CD4-positive, alpha-beta memory T cell (primary cell): ENCODE results near the gene RNF157. TPM values are rescaled to one million over a fixed set of nuclear protein-coding genes. Genes with fewer than 3 reads are reported as not detected.
"Not testable (repeated sequence)": the region's sequence is repeated elsewhere in the genome, so short reads cannot be mapped to it uniquely, and the experiment has no call there.

Experiments used
- CTCF ChIA-PET: fragments of 350-600 bp; sonication (Branson Sonifier 250); formaldehyde crosslinking; loops from one replicate; lab custom pipeline; 2021; ENCODE audit warnings: inconsistent platforms; ENCODE audit not compliant: partially characterized antibody; lab: Charles Lee
- POLR2A ChIA-PET: fragments of 350-600 bp; sonication (Branson Sonifier 250); formaldehyde crosslinking; loops from one replicate; lab custom pipeline; 2021; ENCODE audit not compliant: partially characterized antibody; lab: Charles Lee
- DNase-seq, 5 donors: peaks; one replicate each; pipeline versions ENCODE4 v3.0.0 to v3.0.0-alpha.2; 2020 to 2022; ENCODE audit warnings: mixed read lengths in 1 of 5
- H3K27ac ChIP-seq: one replicate; pipeline ENCODE4 v1.7.0; 2013; ENCODE audit warnings: low read depth, low read length
- H3K27me3 ChIP-seq: 2 replicates; pipeline ENCODE4 v1.7.0; 2013; ENCODE audit warnings: mild to moderate bottlenecking, low read length, moderate library complexity; ENCODE audit not compliant: insufficient read depth
- H3K36me3 ChIP-seq: 2 replicates; pipeline ENCODE4 v1.7.0; 2013; ENCODE audit warnings: mild to moderate bottlenecking, low read length, moderate library complexity; ENCODE audit not compliant: insufficient read depth
- H3K4me1 ChIP-seq: 2 replicates; pipeline ENCODE4 v1.7.0; 2013; ENCODE audit warnings: mild to moderate bottlenecking, low read length, moderate library complexity; ENCODE audit not compliant: insufficient read depth
- H3K4me3 ChIP-seq, 2 donors: one replicate each; pipeline ENCODE4 v1.7.0; 2013; ENCODE audit warnings: low read length in 2 of 2, mild to moderate bottlenecking in 1 of 2
- H3K9me3 ChIP-seq, 2 donors: one replicate each; pipeline ENCODE4 v1.7.0; 2013; ENCODE audit warnings: low read length in 2 of 2, control low read depth in 1 of 2; ENCODE audit not compliant: control insufficient read depth in 1 of 2
- H3K27ac Mint-ChIP-seq, 7 donors: one replicate each; pipeline ENCODE4 v1.8.0; 2020 to 2021; ENCODE audit warnings: mixed read lengths in 7 of 7, mild to moderate bottlenecking in 6 of 7, inconsistent platforms in 3 of 7, moderate library complexity in 3 of 7
- H3K27me3 Mint-ChIP-seq, 2 donors: one replicate each; pipeline ENCODE4 v1.8.0; 2020 to 2021; ENCODE audit warnings: mixed read lengths in 2 of 2
- H3K36me3 Mint-ChIP-seq, 2 donors: one replicate each; pipeline ENCODE4 v1.8.0; 2020 to 2021; ENCODE audit warnings: mixed read lengths in 2 of 2, inconsistent platforms in 1 of 2, mild to moderate bottlenecking in 1 of 2
- H3K4me1 Mint-ChIP-seq, 4 donors: one replicate each; pipeline ENCODE4 v1.8.0; 2020 to 2021; ENCODE audit warnings: mixed read lengths in 4 of 4, mild to moderate bottlenecking in 1 of 4
- H3K4me3 Mint-ChIP-seq, 8 donors: one replicate each; pipeline ENCODE4 v1.8.0; 2020 to 2021; ENCODE audit warnings: mixed read lengths in 8 of 8, mild to moderate bottlenecking in 7 of 8, moderate library complexity in 6 of 8, inconsistent platforms in 3 of 8
- H3K9me3 Mint-ChIP-seq, 8 donors: one replicate each; pipeline ENCODE4 v1.8.0; 2020 to 2021; ENCODE audit warnings: mixed read lengths in 8 of 8, mild to moderate bottlenecking in 5 of 8, inconsistent platforms in 3 of 8, moderate library complexity in 1 of 8
- intact Hi-C: fragments of 100-400 bp; cut with micrococcal nuclease; formaldehyde crosslinking; loops from one replicate; pipeline ENCODE4 v1.15.1; 2023
- polyA plus RNA-seq, 2 donors: library from polyadenylated mRNA; unstranded; fragments of 300-500 nt; fragmentation: Illumina TruSeq; gene quantifications; one replicate each; pipeline ENCODE4 v1.2.3, GENCODE V29; 2021
- total RNA-seq, 2 experiments: library from RNA; stranded (reverse); gene quantifications; one replicate each; pipeline ENCODE4 v1.2.3, GENCODE V29; 2021

RNF157 gene
- total and polyA plus RNA-seq, 4 experiments from 2014 or later = 4.0 to 22.5 (median 20.0) TPM

DNA sequence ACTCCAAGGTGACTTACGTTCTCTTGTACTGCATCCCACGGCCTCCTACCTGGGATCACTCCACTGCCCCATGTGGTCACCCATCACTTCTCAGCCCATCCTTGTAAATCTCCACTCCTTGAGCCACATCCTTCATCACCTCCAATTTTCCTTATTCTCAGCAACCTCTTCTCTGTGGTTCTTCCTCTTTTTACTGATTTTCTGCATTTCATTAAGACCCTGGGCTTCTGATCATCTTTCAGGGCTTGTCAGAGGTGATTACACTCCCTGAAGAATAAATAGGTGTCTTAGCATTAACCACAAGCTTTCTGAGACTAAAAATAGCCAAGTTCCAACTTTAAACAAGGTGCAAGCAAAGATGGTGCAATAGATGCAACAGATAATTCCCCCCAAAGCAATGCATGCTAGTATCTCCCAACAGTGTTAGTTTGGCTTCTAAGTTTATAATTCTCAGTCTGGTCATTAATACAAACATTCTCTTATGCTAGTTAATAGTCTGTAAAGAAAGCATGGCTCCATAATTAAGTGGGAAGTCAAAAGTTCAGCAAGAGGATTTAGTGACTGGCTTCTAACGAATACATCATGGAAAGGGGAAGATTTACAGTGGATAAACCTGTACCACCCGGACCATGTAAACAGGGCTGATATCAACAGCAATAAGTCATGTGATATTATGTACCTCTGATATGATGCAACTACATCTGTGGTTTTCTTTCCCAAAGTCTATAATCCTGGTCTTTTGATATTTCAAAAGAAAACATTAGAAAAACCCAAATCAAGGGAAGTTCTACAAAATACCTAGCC, 51.9 kb downstream of the RNF157 start:
- Mint-ChIP-seq H3K9me3 (no peaks in the 10 kb centered on the region), H3K36me3 (peaks cover 4 to 5% of the 10 kb centered on the region in 2 donors), H3K27me3 (no peaks in the 10 kb centered on the region), H3K27ac (peak overlapping the region; percentile 72 to 97 (median 90)), H3K4me1 (peaks cover 46 to 75% (median 58%) of the 10 kb centered on the region in 4 donors), H3K4me3 (peak overlapping the region in 7 of 8 donors; percentile 3 to 78 (median 67))
- POLR2A ChIA-PET = interaction anchor here (0.8 to 18.9 kb wide), 11 partner anchors 9 to 79 kb away, joined by 3 to 603 read pairs (median 5); partner anchors contain the start of genes RNF157 and UBALD2
- CTCF ChIA-PET = interaction anchor here (1.0 to 7.0 kb wide), 10 partner anchors 9 to 92 kb away, joined by 3 to 71 read pairs (median 4); no protein-coding TSS in a partner anchor
- intact Hi-C loops = no loop called here
- Histone ChIP-seq H3K27me3 (no peaks in the 10 kb centered on the region), H3K4me1 (peaks cover 83% of the 10 kb centered on the region), H3K9me3 (no peaks in the 10 kb centered on the region), H3K27ac (peak overlapping the region; percentile 18), H3K4me3 (peak overlapping the region in 1 of 2 donors; percentile 4), H3K36me3 (no peaks in the 10 kb centered on the region)
- DNase-seq = no peak

- H3K27me3 Mint-ChIP-seq, H3K36me3 ChIP-seq, DNase-seq, H3K36me3 Mint-ChIP-seq, H3K27ac ChIP-seq, H3K9me3 Mint-ChIP-seq, H3K4me3 ChIP-seq, intact Hi-C loops, H3K27me3 ChIP-seq, H3K9me3 ChIP-seq: not testable (repeated sequence)
- ChIA-PET CTCF (interaction anchor here (1.6 to 3.4 kb wide), 2 partner anchors 65 to 93 kb away, joined by 3 to 25 read pairs; no protein-coding TSS in a partner anchor), POLR2A (interaction anchor here (4.5 to 18.9 kb wide), 2 partner anchors 13 to 81 kb away, joined by 29 to 603 read pairs; partner anchors contain the start of gene UBALD2)
- peaks cover 75% of the 10 kb centered on the region for H3K4me1 ChIP-seq
- Mint-ChIP-seq H3K27ac (peak overlapping the region in 6 of 7 donors; percentile 77 to 92 (median 89)), H3K4me3 (peak overlapping the region in 2 of 8 donors; percentile 26 to 55), H3K4me1 (peaks cover 37 to 66% (median 49%) of the 10 kb centered on the region in 4 donors)
Measured at GRCh38 chr17:76186774-76187173, 53.5 kb downstream of the RNF157 start.

DNA sequence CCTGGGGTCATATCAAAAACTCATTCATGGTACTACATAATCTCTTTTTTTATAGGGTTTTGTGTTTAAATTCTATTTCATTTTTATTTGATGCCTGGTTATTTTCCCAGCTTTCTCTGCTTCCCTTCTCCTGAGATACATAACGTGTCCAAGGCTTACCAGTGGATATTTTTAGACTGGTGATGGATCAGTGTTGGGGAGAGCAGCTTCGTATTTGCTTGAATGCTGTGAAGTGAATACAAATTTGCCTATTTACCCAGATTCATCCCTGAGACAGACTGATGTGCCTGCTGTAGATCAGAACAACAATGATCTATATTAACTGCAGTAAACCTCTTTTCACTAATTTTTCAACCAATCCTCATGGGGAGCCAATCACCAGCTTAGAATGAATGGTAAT, 56.0 kb downstream of the RNF157 start:
- Mint-ChIP-seq H3K4me3 (peak overlapping the region in 1 of 8 donors; percentile 10), H3K4me1 (peaks cover 42 to 70% (median 56%) of the 10 kb centered on the region in 4 donors), H3K36me3 (peaks cover 4 to 10% of the 10 kb centered on the region in 2 donors), H3K27me3 (no peaks in the 10 kb centered on the region), H3K9me3 (no peaks in the 10 kb centered on the region), H3K27ac (peak overlapping the region in 5 of 7 donors; percentile 38 to 92 (median 72))
- DNase-seq = no peak
- intact Hi-C loops = loop anchor here (5.0 kb wide), 1 partner anchor 172 kb away; no protein-coding TSS in a partner anchor
- H3K27me3 ChIP-seq = no peaks in the 10 kb centered on the region
- no peaks in the 10 kb centered on the region for H3K9me3 ChIP-seq
- ChIA-PET CTCF (interaction anchor here (0.6 to 12.3 kb wide), 11 partner anchors 34 to 110 kb away, joined by 3 to 214 read pairs (median 5); partner anchors contain the start of gene FOXJ1), POLR2A (interaction anchor here (1.4 to 18.9 kb wide), 5 partner anchors 8 to 83 kb away, joined by 4 to 603 read pairs (median 6); partner anchors contain the start of gene UBALD2)
- H3K4me3 ChIP-seq = no peak overlapping the region
- H3K27ac ChIP-seq = no peak overlapping the region
- H3K36me3 ChIP-seq = no peaks in the 10 kb centered on the region
- peaks cover 73% of the 10 kb centered on the region for H3K4me1 ChIP-seq

- H3K36me3 ChIP-seq = no peaks in the 10 kb centered on the region
- peak; percentile 88 to 94 (median 89) for DNase-seq
- intact Hi-C loops = loop anchor here (1.0 to 5.0 kb wide), 6 partner anchors 17 to 170 kb away; no protein-coding TSS in a partner anchor
- peak overlapping the region in 6 of 8 donors; percentile 57 to 78 (median 63) for H3K4me3 Mint-ChIP-seq
- H3K27me3 Mint-ChIP-seq = no peaks in the 10 kb centered on the region
- H3K36me3 Mint-ChIP-seq = peaks cover 4 to 8% of the 10 kb centered on the region in 2 donors
- H3K9me3 ChIP-seq = no peaks in the 10 kb centered on the region
- ChIA-PET CTCF (interaction anchor here (0.7 to 12.3 kb wide), 30 partner anchors 8 to 168 kb away, joined by 3 to 214 read pairs (median 6); partner anchors contain the start of gene FOXJ1), POLR2A (interaction anchor here (0.7 to 18.9 kb wide), 17 partner anchors 10 to 107 kb away, joined by 3 to 603 read pairs (median 9); partner anchors contain the start of genes EXOC7, FOXJ1 and UBALD2)
- no peaks in the 10 kb centered on the region for H3K27me3 ChIP-seq
- peak overlapping the region; percentile 92 to 98 (median 96) for H3K27ac Mint-ChIP-seq
- H3K4me1 ChIP-seq = peaks cover 72% of the 10 kb centered on the region
- H3K9me3 Mint-ChIP-seq = no peaks in the 10 kb centered on the region
- no peak overlapping the region for H3K4me3 ChIP-seq
- no peak overlapping the region for H3K27ac ChIP-seq
- H3K4me1 Mint-ChIP-seq = peaks cover 31 to 72% (median 55%) of the 10 kb centered on the region in 4 donors
Measured at GRCh38 chr17:76182016-76182764, 58.1 kb downstream of the RNF157 start.

- no peak overlapping the region for H3K4me3 ChIP-seq
- no peaks in the 10 kb centered on the region for H3K9me3 ChIP-seq
- DNase-seq = peak; percentile 62 to 74 (median 67)
Measured at GRCh38 chr17:76179496-76180467, 60.5 kb downstream of the RNF157 start.

More at GRCh38 chr17:76179496-76180467, 60.5 kb downstream of the RNF157 start:
- H3K9me3 Mint-ChIP-seq = no peaks in the 10 kb centered on the region
- ChIA-PET CTCF (interaction anchor here (0.5 to 12.3 kb wide), 38 partner anchors 10 to 586 kb away, joined by 3 to 214 read pairs (median 6); partner anchors contain the start of genes CDK3, EXOC7, FOXJ1 and UBALD2), POLR2A (interaction anchor here (0.6 to 18.9 kb wide), 36 partner anchors 10 to 324 kb away, joined by 3 to 603 read pairs (median 7); partner anchors contain the start of genes EXOC7, FOXJ1, UBALD2 and WBP2)
- Histone ChIP-seq H3K27me3 (no peaks in the 10 kb centered on the region), H3K4me1 (peaks cover 55% of the 10 kb centered on the region), H3K36me3 (no peaks in the 10 kb centered on the region), H3K27ac (peak overlapping the region; percentile 62)
- peaks cover 31 to 66% (median 52%) of the 10 kb centered on the region in 4 donors for H3K4me1 Mint-ChIP-seq
- peaks cover 8 to 10% of the 10 kb centered on the region in 2 donors for H3K36me3 Mint-ChIP-seq
- H3K27me3 Mint-ChIP-seq = no peaks in the 10 kb centered on the region
- H3K4me3 Mint-ChIP-seq = peak overlapping the region; percentile 4 to 82 (median 62)
- intact Hi-C loops = loop anchor here (5.0 kb wide), 1 partner anchor 167 kb away; no protein-coding TSS in a partner anchor
- peak overlapping the region; percentile 83 to 94 (median 92) for H3K27ac Mint-ChIP-seq
